Left ventricle myocardium inferior (tissue), 1 donor: Measurements from ENCODE around the gene RHCE. TPM values are rescaled to one million over a fixed set of nuclear protein-coding genes. Genes with fewer than 3 reads are reported as not detected.
"Not testable (repeated sequence)": the region's sequence is repeated elsewhere in the genome, so short reads cannot be mapped to it uniquely, and the experiment has no call there.

Source experiments
- DNase-seq: peaks from one replicate; pipeline ENCODE4 v3.0.0-alpha.2; 2020
- H3K27ac ChIP-seq: fragments of 200-600 bp; replicated peaks from 2 replicates; pipeline ENCODE4 v1.8.0; 2021
- H3K27me3 ChIP-seq: fragments of 200-600 bp; 2 replicates; pipeline ENCODE4 v1.8.0; 2021; ENCODE audit warnings: low read depth
- H3K36me3 ChIP-seq: fragments of 200-600 bp; 2 replicates; pipeline ENCODE4 v1.8.0; 2021
- H3K4me1 ChIP-seq: fragments of 200-600 bp; 2 replicates; pipeline ENCODE4 v1.8.0; 2021
- H3K4me3 ChIP-seq: fragments of 200-600 bp; 2 replicates; pipeline ENCODE4 v1.8.0; 2021; ENCODE audit warnings: mild to moderate bottlenecking, moderate library complexity
- H3K9me3 ChIP-seq: fragments of 200-600 bp; replicated peaks from 2 replicates; pipeline ENCODE4 v1.8.0; 2021
- CTCF ChIP-seq: fragments of 200-600 bp; IDR thresholded peaks from 2 replicates; pipeline ENCODE4 v1.8.0; 2021; ENCODE audit warnings: antibody characterized with exemption, mild to moderate bottlenecking, borderline replicate concordance
- intact Hi-C: fragments of 100-400 bp; cut with micrococcal nuclease; formaldehyde crosslinking; loops from one replicate; pipeline ENCODE4 v1.11.0; 2022
- total RNA-seq: library from RNA; stranded (reverse); fragmentation: NEBNext Ultra II Directional; extraction: Animal tissue kit (Norgen Biotek cat#: 25700); gene quantifications from one replicate; pipeline ENCODE4 v1.2.1, GENCODE V29; 2021
- donor health status: DM: no; HTN: yes; CAD: no; lungs with severe emphysema.

RHCE gene
- total RNA-seq, 1 donor from 2014 or later = 1.0 TPM

GRCh38 chr1:25427696-25428095 is 7.1 kb upstream of the RHCE start:
- no peak for TF ChIP-seq CTCF
- Histone ChIP-seq H3K4me1 (peaks cover 31% of the 10 kb centered on the region), H3K9me3 (no peaks in the 10 kb centered on the region), H3K36me3 (no peaks in the 10 kb centered on the region), H3K27ac (no peak overlapping the region), H3K4me3 (no peak overlapping the region), H3K27me3 (no peaks in the 10 kb centered on the region)
- DNase-seq = no peak
- intact Hi-C loops = no loop called here

GRCh38 chr1:25425098-25426085 is 4.8 kb upstream of the RHCE start:
- no peak for TF ChIP-seq CTCF
- no peak overlapping the region for H3K4me3 ChIP-seq
- H3K27ac ChIP-seq = no peak overlapping the region
- peaks cover 12% of the 10 kb centered on the region for H3K4me1 ChIP-seq
- intact Hi-C loops = no loop called here
- no peaks in the 10 kb centered on the region for H3K36me3 ChIP-seq
- no peak for DNase-seq
- H3K9me3 ChIP-seq = no peaks in the 10 kb centered on the region
- H3K27me3 ChIP-seq = no peaks in the 10 kb centered on the region

GRCh38 chr1:25423206-25423605 is 2.6 kb upstream of the RHCE start:
- intact Hi-C loops, H3K4me1 ChIP-seq, DNase-seq, H3K4me3 ChIP-seq, H3K36me3 ChIP-seq, H3K27me3 ChIP-seq, H3K27ac ChIP-seq, H3K9me3 ChIP-seq: not testable (repeated sequence)

DNA sequence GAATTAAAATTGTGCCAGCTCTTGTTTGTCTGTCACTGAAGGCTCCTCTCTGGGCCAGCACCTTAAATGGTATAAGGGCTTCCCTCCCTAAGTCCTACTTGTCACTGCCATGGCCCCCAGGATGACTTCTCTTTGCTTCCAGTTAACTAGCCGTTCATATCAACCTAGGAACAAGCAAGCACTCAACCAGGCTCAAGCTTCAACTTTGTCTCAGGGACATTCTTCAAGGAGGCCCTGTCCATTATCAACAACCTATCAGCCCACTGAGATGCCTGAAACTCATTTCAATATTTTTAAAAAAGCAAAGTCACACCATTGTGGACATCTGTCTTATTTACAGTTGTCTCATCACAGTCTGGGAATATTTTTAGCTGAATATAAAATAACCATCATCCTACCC is 1.3 kb downstream of the RHCE start:
- H3K36me3 ChIP-seq, H3K27ac ChIP-seq, DNase-seq, H3K4me3 ChIP-seq, intact Hi-C loops, H3K4me1 ChIP-seq, H3K27me3 ChIP-seq, H3K9me3 ChIP-seq: not testable (repeated sequence)

- H3K4me3 ChIP-seq, H3K9me3 ChIP-seq, H3K4me1 ChIP-seq, intact Hi-C loops, DNase-seq, H3K27ac ChIP-seq, H3K27me3 ChIP-seq, H3K36me3 ChIP-seq: not testable (repeated sequence)
Measured at GRCh38 chr1:25417280-25417679, 3.3 kb downstream of the RHCE start.

DNA sequence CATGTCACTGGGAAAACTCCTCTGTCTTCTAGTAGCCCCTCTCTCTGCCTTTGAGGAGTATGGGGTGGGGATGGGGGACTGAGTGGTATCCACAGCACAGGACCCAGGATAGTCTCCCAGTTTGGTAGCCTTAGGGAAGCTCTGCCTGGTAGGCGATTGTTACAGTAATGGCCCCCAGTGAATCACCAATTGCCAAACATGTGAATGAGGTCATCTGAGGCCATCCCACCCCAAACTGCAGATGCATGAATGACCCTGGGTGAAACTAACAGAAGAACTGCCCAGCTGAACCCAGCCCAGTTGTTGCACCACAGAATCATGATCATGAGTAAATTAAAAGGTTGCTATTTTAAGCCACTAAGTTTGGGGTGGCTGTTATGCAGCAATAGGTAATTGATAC is 6.0 kb downstream of the RHCE start:
- intact Hi-C loops, H3K36me3 ChIP-seq, H3K4me1 ChIP-seq, DNase-seq, H3K4me3 ChIP-seq, H3K27me3 ChIP-seq, H3K9me3 ChIP-seq, H3K27ac ChIP-seq: not testable (repeated sequence)

DNA sequence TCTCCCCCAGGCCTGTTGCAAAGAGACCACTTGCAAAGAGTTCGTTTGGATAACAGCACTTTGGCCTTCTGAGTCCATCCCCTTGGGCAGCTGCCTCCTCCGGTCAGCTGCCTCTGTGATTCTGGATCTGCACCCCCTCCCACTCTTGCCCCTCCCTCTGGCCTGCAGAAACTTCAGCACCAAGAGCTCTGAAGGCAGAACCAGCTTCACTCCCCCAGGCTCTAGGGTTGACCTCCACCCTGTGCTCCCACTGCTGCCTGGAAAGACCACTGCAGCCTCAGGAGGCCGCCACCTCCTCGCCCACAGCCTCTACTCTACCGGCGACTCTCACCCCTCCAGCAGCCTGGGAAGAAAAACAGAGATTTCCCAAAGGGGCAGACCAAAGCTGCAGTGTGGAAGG is 6.5 kb downstream of the RHCE start:
- H3K4me3 ChIP-seq, H3K27me3 ChIP-seq, intact Hi-C loops, DNase-seq, H3K27ac ChIP-seq, H3K36me3 ChIP-seq, H3K4me1 ChIP-seq, H3K9me3 ChIP-seq: not testable (repeated sequence)

DNA sequence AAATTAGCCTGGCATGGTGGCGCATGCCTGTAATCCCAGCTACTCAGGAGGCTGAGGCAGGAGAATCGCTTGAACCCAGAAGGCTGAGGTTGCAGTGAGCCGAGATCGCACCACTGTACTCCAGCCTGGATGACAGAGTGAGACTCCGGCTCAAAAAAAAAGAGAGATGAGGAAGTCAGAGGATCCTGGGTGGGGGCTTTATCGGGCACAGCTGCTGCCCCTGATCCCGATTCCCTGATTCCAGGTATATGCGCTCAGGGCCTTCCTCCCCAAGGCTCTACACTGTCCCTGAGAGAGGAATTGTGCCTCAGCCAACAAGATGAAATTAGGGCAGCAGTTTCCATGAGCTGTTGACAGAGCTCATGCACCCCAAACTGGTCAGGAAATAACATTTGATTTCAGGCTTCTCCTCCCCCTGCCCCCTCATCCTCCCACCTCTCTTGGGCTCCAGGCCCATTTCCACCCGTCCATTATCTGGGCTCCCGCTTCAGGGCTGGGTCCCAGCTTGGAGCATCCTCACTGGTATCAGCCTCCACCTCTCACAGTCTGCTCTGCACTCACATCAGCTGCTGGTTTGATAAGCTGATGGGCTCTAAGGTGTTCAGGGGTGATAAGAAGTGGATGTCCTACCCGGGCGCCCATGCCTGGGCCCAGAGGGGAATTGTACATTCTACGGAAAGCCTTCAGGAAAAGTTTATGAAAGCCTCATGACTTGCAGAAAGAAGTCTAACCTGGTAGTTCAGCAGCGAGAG is 7.6 kb downstream of the RHCE start:
- H3K4me3 ChIP-seq, H3K27ac ChIP-seq, H3K27me3 ChIP-seq, H3K4me1 ChIP-seq, H3K9me3 ChIP-seq, intact Hi-C loops, DNase-seq, H3K36me3 ChIP-seq: not testable (repeated sequence)

DNA sequence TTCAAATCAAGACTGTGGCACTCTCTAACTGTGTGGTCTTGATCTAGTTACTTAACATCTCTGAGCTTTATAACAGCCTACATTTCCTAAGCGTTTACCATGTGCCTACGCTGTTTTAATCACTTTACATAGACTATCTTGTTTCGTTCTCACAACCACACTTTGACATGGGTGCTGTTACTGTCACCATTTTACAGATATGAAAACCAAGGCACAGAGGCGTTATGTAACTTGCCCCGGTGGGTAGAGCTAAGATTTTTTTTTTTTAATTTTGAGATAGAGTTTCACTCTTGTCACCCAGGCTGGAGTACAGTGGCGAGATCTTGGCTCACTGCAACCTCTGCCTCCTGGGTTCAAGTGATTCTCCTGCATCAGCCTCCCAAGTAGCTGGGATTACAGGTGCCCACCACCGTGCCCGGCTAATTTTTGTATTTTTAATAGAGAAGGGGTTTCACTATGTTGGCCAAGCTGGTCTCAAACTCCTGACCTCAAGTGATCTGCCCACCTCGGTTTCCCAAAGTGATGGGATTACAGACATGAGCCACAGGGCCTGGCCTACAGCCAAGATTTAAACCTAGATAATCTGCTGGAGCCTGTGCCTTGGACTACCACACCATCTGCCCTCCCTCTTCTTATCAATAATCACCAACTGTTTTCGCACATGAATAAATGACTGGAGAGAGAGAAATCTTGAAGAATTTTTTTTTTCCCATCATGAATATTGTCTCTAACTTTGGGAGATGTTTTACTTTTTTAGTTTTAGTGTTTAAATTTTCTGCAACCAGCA is 10.8 kb downstream of the RHCE start:
- H3K27ac ChIP-seq, H3K36me3 ChIP-seq, intact Hi-C loops, H3K4me1 ChIP-seq, H3K4me3 ChIP-seq, H3K27me3 ChIP-seq, H3K9me3 ChIP-seq, DNase-seq: not testable (repeated sequence)

DNA sequence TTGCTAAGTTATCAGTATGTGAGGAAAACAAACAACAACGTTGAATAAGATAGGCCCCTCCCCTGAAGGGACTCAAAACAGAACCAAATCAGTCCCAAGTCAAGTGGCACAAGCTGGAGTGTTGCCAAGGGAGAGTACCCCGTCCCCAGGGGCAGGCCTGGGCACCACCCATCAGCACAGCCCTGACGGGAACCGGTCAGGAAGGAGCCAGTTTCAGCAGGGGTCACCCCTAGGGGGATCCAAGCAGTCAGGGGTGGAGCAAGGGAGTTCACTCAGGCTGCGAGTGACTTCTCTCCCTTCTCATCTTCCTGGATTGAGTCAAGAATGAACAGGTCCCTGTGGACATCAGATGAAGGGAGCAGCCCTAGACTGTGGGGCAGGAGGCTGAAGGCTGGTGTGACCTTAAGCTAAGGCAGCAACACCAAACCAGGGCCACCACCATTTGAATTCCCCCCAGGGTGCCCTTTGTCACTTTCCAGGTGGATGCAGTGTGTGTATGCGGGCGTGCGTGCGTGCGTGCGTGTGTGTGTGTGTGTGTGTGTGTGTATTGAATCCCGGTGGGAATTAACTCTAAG is 14.8 kb downstream of the RHCE start:
- H3K27ac ChIP-seq, H3K36me3 ChIP-seq, H3K4me1 ChIP-seq, H3K9me3 ChIP-seq, DNase-seq, H3K27me3 ChIP-seq, intact Hi-C loops, H3K4me3 ChIP-seq: not testable (repeated sequence)
